GM23338 (cell line): Measurements from ENCODE around the gene COL18A1. TPM values are rescaled to one million over a fixed set of nuclear protein-coding genes. Genes with fewer than 3 reads are reported as not detected.
A peak's percentile ranks its signal among the peaks of the same experiment; 100 is the strongest.

ENCODE experiments used
- ATAC-seq: fragments of 200-7000 bp; cut with Tn5 transposase; 3 replicates; pipeline ENCODE4 v1.9.1; 2020
- DNase-seq: peaks from one replicate; pipeline ENCODE4 v3.0.0-alpha.2; 2015; ENCODE audit warnings: low spot score
- H2AFZ ChIP-seq: fragments of 200-600 bp; sonication (generic); 2 replicates; pipeline ENCODE4 v1.8.0; 2016; ENCODE audit warnings: antibody characterized with exemption, mild to moderate bottlenecking, moderate library complexity
- H3F3A ChIP-seq: fragments of 200-600 bp; sonication (generic); replicated peaks from 2 replicates; pipeline ENCODE4 v1.8.0; 2017; ENCODE audit warnings: antibody characterized with exemption, mixed run types, low read depth
- H3K27ac ChIP-seq: fragments of 200-600 bp; sonication (generic); 2 replicates; pipeline ENCODE4 v1.6.1; 2016; ENCODE audit warnings: low read depth
- H3K27me3 ChIP-seq: fragments of 200-600 bp; sonication (generic); 2 replicates; pipeline ENCODE4 v1.8.0; 2016; ENCODE audit warnings: mild to moderate bottlenecking, mixed run types, moderate library complexity; ENCODE audit not compliant: insufficient read depth
- H3K36me3 ChIP-seq: fragments of 200-600 bp; sonication (generic); 2 replicates; pipeline ENCODE4 v1.8.0; 2016; ENCODE audit warnings: mild to moderate bottlenecking; ENCODE audit not compliant: insufficient read depth
- H3K4me1 ChIP-seq: fragments of 200-600 bp; sonication (generic); 2 replicates; pipeline ENCODE4 v1.8.0; 2016; ENCODE audit warnings: mild to moderate bottlenecking, moderate library complexity; ENCODE audit not compliant: insufficient read depth
- H3K4me2 ChIP-seq: fragments of 200-600 bp; sonication (generic); 2 replicates; pipeline ENCODE4 v1.7.1; 2017; ENCODE audit warnings: mixed run types
- H3K4me3 ChIP-seq: fragments of 200-600 bp; sonication (generic); 2 replicates; pipeline ENCODE4 v1.6.1; 2016; ENCODE audit warnings: mixed run types
- H3K79me2 ChIP-seq: fragments of 200-600 bp; sonication (generic); replicated peaks from 2 replicates; pipeline ENCODE4 v1.8.0; 2017; ENCODE audit warnings: mild to moderate bottlenecking; ENCODE audit not compliant: insufficient read depth
- H3K9me2 ChIP-seq: fragments of 200-600 bp; sonication (generic); 2 replicates; pipeline ENCODE4 v1.8.0; 2017; ENCODE audit not compliant: insufficient read depth
- H4K20me1 ChIP-seq: fragments of 200-600 bp; sonication (generic); replicated peaks from 2 replicates; pipeline ENCODE4 v1.8.0; 2017; ENCODE audit warnings: mild to moderate bottlenecking; ENCODE audit not compliant: insufficient read depth
- H3K27ac Mint-ChIP-seq: 2 replicates; pipeline ENCODE4 v1.8.0; 2020; ENCODE audit warnings: inconsistent platforms, mild to moderate bottlenecking, moderate library complexity, mixed read lengths
- H3K27me3 Mint-ChIP-seq: 3 replicates; pipeline ENCODE4 v1.8.0; 2022; ENCODE audit warnings: low read depth, mild to moderate bottlenecking, moderate library complexity, mixed read lengths, inconsistent platforms; ENCODE audit not compliant: insufficient read depth, poor library complexity
- H3K36me3 Mint-ChIP-seq: 3 replicates; pipeline ENCODE4 v1.8.0; 2021; ENCODE audit warnings: low read depth, mild to moderate bottlenecking, inconsistent platforms, moderate library complexity, mixed read lengths
- H3K4me1 Mint-ChIP-seq: 3 replicates; pipeline ENCODE4 v1.8.0; 2020; ENCODE audit warnings: mild to moderate bottlenecking, inconsistent platforms, mixed read lengths
- H3K4me3 Mint-ChIP-seq: 3 replicates; pipeline ENCODE4 v1.8.0; 2021; ENCODE audit warnings: moderate library complexity, mild to moderate bottlenecking, inconsistent platforms, mixed read lengths
- H3K9me3 Mint-ChIP-seq: 3 replicates; pipeline ENCODE4 v1.8.0; 2020; ENCODE audit warnings: moderate library complexity, mild to moderate bottlenecking, inconsistent platforms, mixed read lengths
- CREB1 ChIP-seq: fragments of 250-450 bp; sonication (Bioruptor Pico); IDR thresholded peaks from 2 replicates; pipeline ENCODE4 v1.5.0; 2020; ENCODE audit warnings: low read depth, mild to moderate bottlenecking, moderate library complexity
- EZH2 ChIP-seq: fragments of 200-600 bp; sonication (generic); IDR thresholded peaks from one replicate; pipeline ENCODE4 v1.8.0; 2017; ENCODE audit warnings: antibody characterized with exemption, mild to moderate bottlenecking, low read depth; ENCODE audit not compliant: unreplicated experiment
- JUNB ChIP-seq: IDR thresholded peaks from one replicate; pipeline ENCODE4 v1.6.1; 2016; ENCODE audit warnings: antibody characterized with exemption; ENCODE audit not compliant: unreplicated experiment
- NANOG ChIP-seq: IDR thresholded peaks from 2 replicates; pipeline ENCODE4 v1.6.1; 2016; ENCODE audit warnings: antibody characterized with exemption, borderline replicate concordance
- STAT1 ChIP-seq: IDR thresholded peaks from one replicate; pipeline ENCODE4 v1.6.1; 2016; ENCODE audit warnings: antibody characterized with exemption; ENCODE audit not compliant: unreplicated experiment
- ZNF114 ChIP-seq: fragments of 250-450 bp; sonication (Bioruptor Pico); IDR thresholded peaks from 2 replicates; pipeline ENCODE4 v1.5.0; 2020; ENCODE audit warnings: mild to moderate bottlenecking, moderate library complexity
- ZNF331 ChIP-seq: fragments of 250-450 bp; sonication (Bioruptor Pico); IDR thresholded peaks from 2 replicates; pipeline ENCODE4 v1.5.0; 2020; ENCODE audit warnings: low read depth, mild to moderate bottlenecking, moderate library complexity
- polyA plus RNA-seq: library from polyadenylated mRNA; unstranded; fragments of >200 nt; fragmentation: Nextera tagmentation; extraction: Ambion mirVana; gene quantifications from 2 replicates; pipeline ENCODE4 v1.2.1, GENCODE V29; 2016
- total RNA-seq: library from RNA; depleted of rRNA; stranded (reverse); fragments of >200 nt; shearing (Covaris generic); gene quantifications from 2 replicates; pipeline ENCODE4 v1.2.3, GENCODE V29; 2014
- TF ChIP-seq, protein P1 (sequence below), 2 experiments: fragments of 200-600 bp in 1 of 2; sonication (generic) in 1 of 2; conservative IDR thresholded peaks; 2 replicates each; pipeline versions ENCODE4 v1.5.1 to v1.6.1; 2016 to 2017; ENCODE audit warnings: antibody characterized with exemption in 2 of 2, low read depth in 2 of 2, mild to moderate bottlenecking in 2 of 2, moderate library complexity in 1 of 2
- TF ChIP-seq, protein P2 (sequence below): IDR thresholded peaks from 2 replicates; pipeline ENCODE4 v1.6.1; 2016; ENCODE audit warnings: antibody characterized with exemption

The COL18A1 gene
- total and polyA plus RNA-seq, 2 experiments from 2014 or later = 38.4 to 430 TPM

DNA sequence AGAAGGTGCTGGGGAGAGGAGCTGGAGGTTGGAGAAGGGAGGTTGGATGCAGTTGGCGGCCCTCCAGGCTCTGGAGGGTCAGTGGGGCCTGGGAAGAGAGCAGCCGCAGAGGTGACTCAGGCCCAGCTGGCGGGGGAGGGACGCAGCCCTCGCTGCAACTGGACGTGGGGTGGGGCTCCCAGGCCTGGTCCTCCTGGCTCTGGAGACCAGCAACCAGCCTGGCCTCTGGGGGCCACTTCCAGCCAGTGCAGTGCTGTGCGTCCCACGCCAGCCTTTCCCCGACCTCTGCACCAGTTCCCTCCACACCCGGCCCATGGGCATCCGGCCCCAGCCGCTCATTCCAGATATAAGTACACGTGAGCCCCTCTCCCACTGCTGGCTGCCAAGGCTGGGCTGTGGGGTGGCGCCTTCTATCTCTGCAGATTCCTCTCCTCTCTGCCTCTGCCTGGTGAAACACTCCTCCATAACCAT lies 38.0 kb upstream of the COL18A1 start:
- Mint-ChIP-seq H3K4me3 (no peak overlapping the region), H3K27me3 (peaks cover 30% of the 10 kb centered on the region), H3K9me3 (no peaks in the 10 kb centered on the region), H3K36me3 (no peaks in the 10 kb centered on the region; the same call in 2 of the 3 replicates), H3K27ac (no peak overlapping the region), H3K4me1 (peaks cover 47% of the 10 kb centered on the region)
- H3K4me2 ChIP-seq = no peak overlapping the region
- H3K79me2 ChIP-seq = no peaks in the 10 kb centered on the region
- H3K9me2 ChIP-seq = no peaks in the 10 kb centered on the region
- H3K27me3 ChIP-seq = no peaks in the 10 kb centered on the region; the same call in 1 of the 2 replicates
- no peak overlapping the region for H3K4me3 ChIP-seq
- H2AFZ ChIP-seq = no peak overlapping the region
- TF ChIP-seq JUNB (no peak), EZH2 (no peak), NANOG (no peak), ZNF331 (CRISPR knock-in tag) (no peak), STAT1 (no peak), ZNF114 (CRISPR knock-in tag) (no peak)
- TF ChIP-seq, protein P1, sequence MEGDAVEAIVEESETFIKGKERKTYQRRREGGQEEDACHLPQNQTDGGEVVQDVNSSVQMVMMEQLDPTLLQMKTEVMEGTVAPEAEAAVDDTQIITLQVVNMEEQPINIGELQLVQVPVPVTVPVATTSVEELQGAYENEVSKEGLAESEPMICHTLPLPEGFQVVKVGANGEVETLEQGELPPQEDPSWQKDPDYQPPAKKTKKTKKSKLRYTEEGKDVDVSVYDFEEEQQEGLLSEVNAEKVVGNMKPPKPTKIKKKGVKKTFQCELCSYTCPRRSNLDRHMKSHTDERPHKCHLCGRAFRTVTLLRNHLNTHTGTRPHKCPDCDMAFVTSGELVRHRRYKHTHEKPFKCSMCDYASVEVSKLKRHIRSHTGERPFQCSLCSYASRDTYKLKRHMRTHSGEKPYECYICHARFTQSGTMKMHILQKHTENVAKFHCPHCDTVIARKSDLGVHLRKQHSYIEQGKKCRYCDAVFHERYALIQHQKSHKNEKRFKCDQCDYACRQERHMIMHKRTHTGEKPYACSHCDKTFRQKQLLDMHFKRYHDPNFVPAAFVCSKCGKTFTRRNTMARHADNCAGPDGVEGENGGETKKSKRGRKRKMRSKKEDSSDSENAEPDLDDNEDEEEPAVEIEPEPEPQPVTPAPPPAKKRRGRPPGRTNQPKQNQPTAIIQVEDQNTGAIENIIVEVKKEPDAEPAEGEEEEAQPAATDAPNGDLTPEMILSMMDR (conservative IDR thresholded peaks at IDR 0.05; ENCODE audit: low read depth in 2 of 2) = no peak
- ATAC-seq (no peak), DNase-seq (no peak)
- no peaks in the 10 kb centered on the region for H3K36me3 ChIP-seq
- H3F3A ChIP-seq = 0 out of 2 replicates have a peak, but pooled peaks cover 4% of the 10 kb centered on the region
- no peak overlapping the region for H3K27ac ChIP-seq
- peaks cover 9% of the 10 kb centered on the region; the same call in 1 of the 2 replicates for H3K4me1 ChIP-seq
- H4K20me1 ChIP-seq = no peaks in the 10 kb centered on the region

DNA sequence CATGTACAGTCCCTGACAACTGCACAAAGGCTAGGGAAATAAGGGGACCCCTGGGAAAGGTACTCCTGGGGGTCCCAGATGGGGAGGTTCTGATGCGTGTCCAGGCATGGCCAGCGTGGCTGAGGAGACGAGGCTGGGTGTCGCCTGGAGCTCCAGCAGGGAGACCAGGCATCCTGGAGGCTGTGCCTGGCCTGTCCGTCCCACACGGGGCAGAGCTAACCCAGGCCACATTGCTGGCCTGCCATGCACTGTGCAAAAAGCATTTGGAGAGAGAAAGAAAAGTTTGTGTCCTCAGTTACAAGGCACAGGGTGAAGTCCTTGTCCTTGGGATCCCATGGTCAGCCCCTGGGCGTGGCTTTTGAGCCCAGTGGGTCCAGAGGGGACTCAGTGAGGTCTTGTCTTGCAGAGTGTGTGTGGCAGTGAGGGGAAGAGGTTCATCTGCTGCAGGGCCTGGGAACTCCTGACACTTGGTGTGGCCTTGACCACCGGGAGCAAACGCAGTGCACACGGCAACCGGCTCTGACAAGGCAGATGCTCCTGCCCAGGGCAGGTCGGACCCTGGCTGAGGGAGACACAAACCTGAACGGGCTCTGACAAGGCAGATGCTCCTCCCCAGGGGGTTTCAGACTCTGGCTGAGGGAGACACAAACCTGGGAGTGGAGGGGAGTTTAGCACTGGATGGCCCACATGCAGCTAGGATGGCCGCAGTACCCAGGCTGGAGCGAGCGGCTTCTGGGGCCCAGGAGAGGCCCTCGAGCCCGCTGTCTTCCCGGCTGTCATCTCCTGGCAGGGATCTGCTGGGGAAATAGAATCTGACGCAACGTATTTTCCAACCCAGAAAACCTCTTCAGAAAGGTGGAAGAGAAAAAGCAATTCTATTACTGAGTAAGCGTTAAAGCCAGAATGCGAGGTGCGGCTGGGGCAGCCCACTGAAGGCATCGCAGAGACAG lies 37.3 kb upstream of the COL18A1 start:
- H3K27me3 Mint-ChIP-seq = peaks cover 30% of the 10 kb centered on the region
- peak overlapping the region; percentile 74; the same call in 1 of the 2 replicates for H2AFZ ChIP-seq
- no peak for TF ChIP-seq CREB1 (CRISPR knock-in tag)
- TF ChIP-seq STAT1 = no peak
- TF ChIP-seq, protein P2, sequence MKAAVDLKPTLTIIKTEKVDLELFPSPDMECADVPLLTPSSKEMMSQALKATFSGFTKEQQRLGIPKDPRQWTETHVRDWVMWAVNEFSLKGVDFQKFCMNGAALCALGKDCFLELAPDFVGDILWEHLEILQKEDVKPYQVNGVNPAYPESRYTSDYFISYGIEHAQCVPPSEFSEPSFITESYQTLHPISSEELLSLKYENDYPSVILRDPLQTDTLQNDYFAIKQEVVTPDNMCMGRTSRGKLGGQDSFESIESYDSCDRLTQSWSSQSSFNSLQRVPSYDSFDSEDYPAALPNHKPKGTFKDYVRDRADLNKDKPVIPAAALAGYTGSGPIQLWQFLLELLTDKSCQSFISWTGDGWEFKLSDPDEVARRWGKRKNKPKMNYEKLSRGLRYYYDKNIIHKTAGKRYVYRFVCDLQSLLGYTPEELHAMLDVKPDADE = no peak
- TF ChIP-seq, protein P1 (conservative IDR thresholded peaks at IDR 0.05; ENCODE audit: low read depth in 2 of 2) = no peak
- no peak for TF ChIP-seq EZH2
- TF ChIP-seq NANOG = no peak
- no peak for TF ChIP-seq JUNB

More for the DNA sequence above, 37.3 kb upstream of the COL18A1 start:
- Histone ChIP-seq H3K4me1 (0 out of 2 replicates have a peak, but pooled peaks cover 7% of the 10 kb centered on the region), H3K27ac (no peak overlapping the region; the same call in 1 of the 2 replicates), H3K27me3 (no peaks in the 10 kb centered on the region; the same call in 1 of the 2 replicates), H3F3A (0 out of 2 replicates have a peak, but pooled peaks cover 4% of the 10 kb centered on the region), H3K9me2 (no peaks in the 10 kb centered on the region), H3K4me3 (no peak overlapping the region), H3K36me3 (no peaks in the 10 kb centered on the region), H3K4me2 (no peak overlapping the region), H4K20me1 (no peaks in the 10 kb centered on the region), H3K79me2 (no peaks in the 10 kb centered on the region)
- DNase-seq (no peak), ATAC-seq (no peak)
- no peak overlapping the region for H3K4me3 Mint-ChIP-seq
- H3K9me3 Mint-ChIP-seq = no peaks in the 10 kb centered on the region
- H3K36me3 Mint-ChIP-seq = no peaks in the 10 kb centered on the region; the same call in 2 of the 3 replicates
- H3K27ac Mint-ChIP-seq = peak overlapping the region; percentile 66; the same call in 1 of the 2 replicates
- H3K4me1 Mint-ChIP-seq = peaks cover 40% of the 10 kb centered on the region
